Nephron progenitor cell (in vitro differentiated cells): ENCODE measurements around the gene CD52.

Experiments used
- DNase-seq: peaks from one replicate; pipeline ENCODE4 v3.0.0; 2021
- H3K27ac Mint-ChIP-seq: 2 replicates; pipeline ENCODE4 v1.8.0; 2021; ENCODE audit warnings: mild to moderate bottlenecking, moderate library complexity, mixed read lengths
- H3K27me3 Mint-ChIP-seq: 2 replicates; pipeline ENCODE4 v1.8.0; 2021; ENCODE audit warnings: mild to moderate bottlenecking, low read depth, mixed read lengths; ENCODE audit not compliant: poor library complexity
- H3K36me3 Mint-ChIP-seq: 2 replicates; pipeline ENCODE4 v1.8.0; 2021; ENCODE audit warnings: low read depth, mixed read lengths
- H3K4me1 Mint-ChIP-seq: 2 replicates; pipeline ENCODE4 v1.8.0; 2021; ENCODE audit warnings: mixed read lengths
- H3K4me3 Mint-ChIP-seq: 2 replicates; pipeline ENCODE4 v1.8.0; 2021; ENCODE audit warnings: mild to moderate bottlenecking, moderate library complexity, mixed read lengths
- H3K9me3 Mint-ChIP-seq: 2 replicates; pipeline ENCODE4 v1.8.0; 2021; ENCODE audit warnings: mild to moderate bottlenecking, moderate library complexity, mixed read lengths
- TF ChIP-seq, protein P1 (sequence below): fragments of 200-600 bp; sonication (generic); IDR thresholded peaks from 2 replicates; pipeline ENCODE4 v1.5.0; 2021; ENCODE audit warnings: antibody characterized with exemption

CD52 gene, protein sequence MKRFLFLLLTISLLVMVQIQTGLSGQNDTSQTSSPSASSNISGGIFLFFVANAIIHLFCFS

DNA sequence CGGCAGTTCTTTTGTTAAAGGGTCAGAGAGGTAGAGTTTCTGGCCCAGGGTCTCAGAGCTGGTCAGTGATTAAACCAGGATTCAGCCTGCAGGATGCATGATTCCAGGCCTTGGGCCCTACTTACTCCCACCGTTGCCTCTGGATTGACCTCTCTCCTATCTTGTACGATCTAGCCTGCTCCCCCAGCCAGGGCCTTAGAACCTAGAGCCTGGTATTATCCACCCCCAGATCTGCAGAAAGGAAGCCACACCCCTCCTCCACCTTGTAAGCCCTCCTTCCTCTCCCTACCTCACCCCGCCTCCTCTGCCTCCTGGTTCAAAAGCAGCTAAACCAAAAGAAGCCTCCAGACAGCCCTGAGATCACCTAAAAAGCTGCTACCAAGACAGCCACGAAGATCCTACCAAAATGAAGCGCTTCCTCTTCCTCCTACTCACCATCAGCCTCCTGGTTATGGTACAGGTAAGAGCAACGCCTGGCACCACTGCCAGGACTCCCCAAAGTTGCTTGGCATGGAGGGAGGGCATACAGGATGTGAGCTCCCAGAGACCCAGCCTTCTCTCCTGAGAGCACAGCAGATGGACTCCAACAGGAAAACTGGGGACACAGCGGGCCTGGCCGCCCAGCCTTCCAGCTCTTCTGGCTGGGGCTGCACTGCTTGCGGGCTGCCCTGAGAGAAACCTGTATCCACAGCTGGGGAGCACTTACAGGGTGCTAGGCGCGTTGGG lies at the start of gene CD52:
Gene CD52 (plus strand): TSS at position 347 of the 726 bp plus-strand sequence. CDS start 60 bp downstream, at position 407.
- Mint-ChIP-seq H3K27ac (peak within 1 kb of the TSS; percentile 89), H3K4me1 (peaks cover 68% of the 10 kb centered on the region), H3K27me3 (peaks cover 10% of the 10 kb centered on the region), H3K9me3 (no peaks in the 10 kb centered on the region), H3K36me3 (no peaks in the 10 kb centered on the region), H3K4me3 (peak within 1 kb of the TSS; percentile 35)
- DNase-seq: no peak
- TF ChIP-seq, protein P1, sequence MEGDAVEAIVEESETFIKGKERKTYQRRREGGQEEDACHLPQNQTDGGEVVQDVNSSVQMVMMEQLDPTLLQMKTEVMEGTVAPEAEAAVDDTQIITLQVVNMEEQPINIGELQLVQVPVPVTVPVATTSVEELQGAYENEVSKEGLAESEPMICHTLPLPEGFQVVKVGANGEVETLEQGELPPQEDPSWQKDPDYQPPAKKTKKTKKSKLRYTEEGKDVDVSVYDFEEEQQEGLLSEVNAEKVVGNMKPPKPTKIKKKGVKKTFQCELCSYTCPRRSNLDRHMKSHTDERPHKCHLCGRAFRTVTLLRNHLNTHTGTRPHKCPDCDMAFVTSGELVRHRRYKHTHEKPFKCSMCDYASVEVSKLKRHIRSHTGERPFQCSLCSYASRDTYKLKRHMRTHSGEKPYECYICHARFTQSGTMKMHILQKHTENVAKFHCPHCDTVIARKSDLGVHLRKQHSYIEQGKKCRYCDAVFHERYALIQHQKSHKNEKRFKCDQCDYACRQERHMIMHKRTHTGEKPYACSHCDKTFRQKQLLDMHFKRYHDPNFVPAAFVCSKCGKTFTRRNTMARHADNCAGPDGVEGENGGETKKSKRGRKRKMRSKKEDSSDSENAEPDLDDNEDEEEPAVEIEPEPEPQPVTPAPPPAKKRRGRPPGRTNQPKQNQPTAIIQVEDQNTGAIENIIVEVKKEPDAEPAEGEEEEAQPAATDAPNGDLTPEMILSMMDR: no peak

DNA sequence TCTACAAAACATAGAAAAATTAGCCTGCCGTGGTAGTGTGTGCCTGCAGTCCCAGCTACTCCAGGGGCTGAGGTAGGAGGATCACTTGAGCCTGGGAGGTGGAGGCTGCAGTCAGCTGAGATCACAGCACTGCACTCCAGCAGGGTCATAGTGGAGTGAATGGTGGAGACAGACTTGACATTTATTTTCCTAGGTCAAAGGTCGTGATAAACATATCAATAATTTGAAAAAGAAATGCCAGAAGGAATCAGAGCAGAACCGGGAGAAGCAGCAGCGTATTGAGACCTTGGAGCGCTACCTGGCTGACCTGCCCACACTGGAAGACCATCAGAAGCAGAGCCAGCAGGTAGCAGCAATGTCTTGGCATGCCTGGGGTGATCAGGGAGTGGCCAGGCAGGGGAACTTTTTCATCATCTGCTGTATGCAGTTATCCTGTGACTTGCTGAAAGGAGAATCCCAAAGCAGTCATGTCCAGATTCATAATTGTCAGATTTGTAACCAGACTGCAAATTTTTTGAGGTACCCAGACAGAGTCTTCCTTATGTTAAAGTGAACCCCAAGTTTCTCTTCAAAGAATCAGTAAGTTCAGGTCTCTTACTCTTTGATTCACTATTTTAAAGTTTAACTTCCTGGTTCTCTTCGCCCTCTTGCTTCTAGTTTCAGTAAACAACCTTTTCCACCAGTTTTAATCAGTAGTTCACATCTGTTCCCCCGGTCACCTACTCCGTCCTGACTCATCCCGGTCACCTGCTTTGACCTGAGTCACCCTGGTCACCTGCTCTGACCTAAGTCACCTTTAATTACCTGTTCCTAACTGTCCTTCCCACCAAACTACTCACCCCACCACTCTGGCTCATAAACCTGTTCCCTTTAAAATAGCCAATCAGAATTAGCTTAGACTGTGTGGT lies 49.2 kb upstream of the CD52 start:
- Mint-ChIP-seq H3K36me3 (peaks cover 88% of the 10 kb centered on the region), H3K27ac (peak overlapping the region; percentile 95), H3K27me3 (no peaks in the 10 kb centered on the region), H3K4me1 (no peaks in the 10 kb centered on the region), H3K9me3 (peaks cover 6% of the 10 kb centered on the region), H3K4me3 (no peak overlapping the region)
- TF ChIP-seq, protein P1: no peak
- no peak for DNase-seq

DNA sequence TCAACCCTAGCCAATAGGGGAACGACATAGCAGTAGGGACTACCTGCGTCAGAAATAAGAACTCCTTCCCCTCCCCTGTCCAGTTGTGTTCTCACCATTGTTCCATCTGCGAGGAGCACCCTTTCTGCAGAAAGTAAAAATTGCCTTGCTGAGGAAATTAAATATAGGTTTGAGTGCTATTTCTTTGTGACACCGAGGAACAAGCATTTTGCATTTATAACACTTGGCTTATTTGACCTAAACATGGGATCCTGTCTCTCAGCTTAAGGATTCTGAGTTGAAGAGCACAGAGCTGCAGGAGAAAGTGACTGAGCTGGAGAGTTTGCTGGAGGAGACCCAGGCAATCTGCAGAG lies 48.6 kb upstream of the CD52 start:
- no peaks in the 10 kb centered on the region for H3K4me1 Mint-ChIP-seq
- TF ChIP-seq, protein P1: no peak
- peaks cover 86% of the 10 kb centered on the region for H3K36me3 Mint-ChIP-seq
- DNase-seq: no peak
- H3K27me3 Mint-ChIP-seq: no peaks in the 10 kb centered on the region
- H3K27ac Mint-ChIP-seq: peak overlapping the region; percentile 39
- no peak overlapping the region for H3K4me3 Mint-ChIP-seq
- peaks cover 6% of the 10 kb centered on the region for H3K9me3 Mint-ChIP-seq

DNA sequence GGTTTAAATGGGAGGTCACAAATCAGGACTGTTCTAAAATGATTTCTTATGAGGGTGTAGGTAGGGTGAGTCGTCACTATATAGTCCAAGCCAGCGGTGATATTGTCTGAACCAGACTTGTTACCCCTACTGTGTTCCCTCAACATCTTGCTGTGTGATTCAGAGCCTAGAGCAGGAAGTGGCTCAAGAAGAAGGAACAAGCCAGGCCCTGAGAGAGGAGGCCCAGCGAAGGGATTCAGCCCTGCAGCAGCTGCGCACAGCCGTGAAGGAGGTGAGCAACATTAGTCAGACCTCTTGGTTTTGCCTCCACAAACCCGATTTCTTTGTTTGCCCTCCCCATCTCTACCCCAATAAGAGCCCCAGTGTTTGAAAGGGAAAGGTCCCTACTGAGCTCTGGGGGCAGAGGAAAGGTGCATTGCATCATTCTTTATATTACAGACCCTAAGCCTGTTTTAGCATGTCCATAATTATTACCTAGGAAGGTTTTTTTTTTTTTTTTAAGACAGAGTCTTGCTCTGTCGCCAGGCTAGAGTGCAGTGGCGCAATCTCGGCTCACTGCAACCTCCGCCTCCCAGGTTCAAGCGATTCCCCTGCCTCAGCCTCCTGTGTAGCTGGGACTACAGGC lies 42.8 kb upstream of the CD52 start:
- Mint-ChIP-seq H3K4me3 (no peak overlapping the region), H3K36me3 (peaks cover 71% of the 10 kb centered on the region), H3K27me3 (peaks cover 5% of the 10 kb centered on the region), H3K4me1 (peaks cover 41% of the 10 kb centered on the region), H3K9me3 (no peaks in the 10 kb centered on the region), H3K27ac (no peak overlapping the region)
- no peak for DNase-seq
- TF ChIP-seq, protein P1: no peak

DNA sequence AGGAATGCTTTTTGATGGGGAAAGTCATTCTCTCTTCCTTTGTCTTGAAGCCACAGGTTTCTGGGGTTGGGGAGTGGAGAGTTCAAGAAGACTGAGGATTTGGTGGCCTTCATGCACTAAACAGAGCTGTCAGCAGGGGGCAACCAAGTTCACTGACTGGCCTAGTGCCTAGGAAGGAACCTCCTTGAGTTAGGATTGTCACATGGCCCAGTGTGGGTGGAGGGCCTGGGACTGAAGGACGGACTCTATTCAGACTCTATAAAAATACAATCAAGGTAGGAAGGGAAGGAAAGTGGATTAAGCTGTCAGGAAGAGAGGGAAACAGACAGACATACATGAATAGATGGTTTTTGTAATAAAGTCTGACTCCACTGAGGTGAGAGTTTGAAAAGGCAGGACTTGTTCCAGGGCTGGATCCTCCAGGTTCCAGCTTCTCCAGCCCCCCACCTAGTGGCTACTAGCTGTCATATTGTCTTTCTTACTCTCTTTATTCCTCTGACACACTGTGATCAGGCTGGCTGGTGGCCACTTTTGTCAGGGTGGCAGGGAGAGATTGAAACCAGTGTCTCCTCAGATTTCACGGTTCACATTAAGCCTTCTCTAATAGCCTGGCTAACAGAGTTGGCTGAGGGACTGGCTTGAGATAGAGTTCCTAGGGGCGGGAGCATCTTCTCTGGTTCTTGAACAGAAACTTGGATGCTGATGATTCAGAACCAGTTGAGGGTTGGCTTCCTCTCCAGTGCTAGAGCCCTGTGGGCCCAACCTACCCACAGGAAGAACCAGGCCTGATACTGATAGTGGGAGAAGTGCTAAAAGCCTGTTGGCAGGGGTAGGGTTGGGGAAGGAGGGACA lies 42.0 kb upstream of the CD52 start:
- peak; percentile 85 for DNase-seq
- no peaks in the 10 kb centered on the region for H3K9me3 Mint-ChIP-seq
- H3K4me3 Mint-ChIP-seq: peak overlapping the region; percentile 41
- TF ChIP-seq, protein P1: peak; percentile 73
- peak overlapping the region; percentile 96 for H3K27ac Mint-ChIP-seq
- peaks cover 5% of the 10 kb centered on the region for H3K27me3 Mint-ChIP-seq
- peaks cover 46% of the 10 kb centered on the region for H3K4me1 Mint-ChIP-seq
- peaks cover 63% of the 10 kb centered on the region for H3K36me3 Mint-ChIP-seq
